Adipocyte (in vitro differentiated cells): ENCODE results near the gene GET4.
"Not testable (repeated sequence)": the region's sequence is repeated elsewhere in the genome, so short reads cannot be mapped to it uniquely, and the experiment has no call there.

Experiments
- DNase-seq: peaks from one replicate; pipeline ENCODE4 v3.0.0-alpha.2; 2015; ENCODE audit warnings: low read depth
- H3K27me3 ChIP-seq: replicated peaks from 2 replicates; pipeline ENCODE4 v1.7.0; 2013; ENCODE audit warnings: mild to moderate bottlenecking, low read length, moderate library complexity; ENCODE audit not compliant: control insufficient read depth, insufficient read depth
- H3K36me3 ChIP-seq: 2 replicates; pipeline ENCODE4 v1.7.0; 2013; ENCODE audit warnings: low read length, mild to moderate bottlenecking, moderate library complexity; ENCODE audit not compliant: control insufficient read depth, insufficient read depth, severe bottlenecking
- H3K4me1 ChIP-seq: 2 replicates; pipeline ENCODE4 v1.7.0; 2013; ENCODE audit warnings: mild to moderate bottlenecking, low read length, moderate library complexity; ENCODE audit not compliant: control insufficient read depth, insufficient read depth
- H3K4me3 ChIP-seq: 2 replicates; pipeline ENCODE4 v1.7.0; 2013; ENCODE audit warnings: mild to moderate bottlenecking, low read length, moderate library complexity
- H3K9ac ChIP-seq: 2 replicates; pipeline ENCODE4 v1.7.0; 2013; ENCODE audit warnings: mild to moderate bottlenecking, low read length, moderate library complexity
- H3K9me3 ChIP-seq: 2 replicates; pipeline ENCODE4 v1.7.0; 2013; ENCODE audit warnings: mild to moderate bottlenecking, low read length, moderate library complexity; ENCODE audit not compliant: control insufficient read depth

Gene GET4

GRCh38 chr7:920351-921070, 44.2 kb downstream of the GET4 start:
- Histone ChIP-seq H3K27me3 (peaks cover 13% of the 10 kb centered on the region), H3K36me3 (no peaks in the 10 kb centered on the region), H3K4me3 (no peak overlapping the region), H3K9ac (no peak overlapping the region), H3K9me3 (no peaks in the 10 kb centered on the region), H3K4me1 (peaks cover 9% of the 10 kb centered on the region)
- no peak for DNase-seq

- Histone ChIP-seq H3K4me1 (peaks cover 9% of the 10 kb centered on the region), H3K27me3 (peaks cover 13% of the 10 kb centered on the region), H3K36me3 (no peaks in the 10 kb centered on the region), H3K9ac (no peak overlapping the region), H3K4me3 (no peak overlapping the region), H3K9me3 (no peaks in the 10 kb centered on the region)
- DNase-seq, result no peak
Observed at GRCh38 chr7:921071-921461, 44.7 kb downstream of the GET4 start.

- no peak overlapping the region for H3K9ac ChIP-seq
- no peak overlapping the region for H3K4me3 ChIP-seq
- H3K4me1 ChIP-seq, result peaks cover 5% of the 10 kb centered on the region
- peaks cover 13% of the 10 kb centered on the region for H3K27me3 ChIP-seq
- DNase-seq, result no peak
- H3K9me3 ChIP-seq, result no peaks in the 10 kb centered on the region
- no peaks in the 10 kb centered on the region for H3K36me3 ChIP-seq
Observed at GRCh38 chr7:921581-922333, 45.4 kb downstream of the GET4 start.

- H3K36me3 ChIP-seq, result no peaks in the 10 kb centered on the region
- H3K9ac ChIP-seq, result no peak overlapping the region
- no peak overlapping the region for H3K4me3 ChIP-seq
- H3K9me3 ChIP-seq, result no peaks in the 10 kb centered on the region
- peaks cover 5% of the 10 kb centered on the region for H3K4me1 ChIP-seq
- H3K27me3 ChIP-seq, result peaks cover 13% of the 10 kb centered on the region
- DNase-seq, result no peak
Observed at GRCh38 chr7:922334-923107, 46.2 kb downstream of the GET4 start.

- H3K9ac ChIP-seq, result no peak overlapping the region
- DNase-seq, result no peak
Observed at GRCh38 chr7:923108-924041, 47.0 kb downstream of the GET4 start.

GRCh38 chr7:924042-924441, 47.7 kb downstream of the GET4 start:
- not testable (repeated sequence) for H3K36me3 ChIP-seq, H3K4me1 ChIP-seq, H3K4me3 ChIP-seq, DNase-seq, H3K9ac ChIP-seq, H3K9me3 ChIP-seq
- H3K27me3 ChIP-seq, result peaks cover 13% of the 10 kb centered on the region

More at GRCh38 chr7:923108-924041, 47.0 kb downstream of the GET4 start:
- no peaks in the 10 kb centered on the region for H3K36me3 ChIP-seq
- no peak overlapping the region for H3K4me3 ChIP-seq
- H3K9me3 ChIP-seq, result no peaks in the 10 kb centered on the region
- peaks cover 13% of the 10 kb centered on the region for H3K27me3 ChIP-seq
- peaks cover 5% of the 10 kb centered on the region for H3K4me1 ChIP-seq

GRCh38 chr7:924541-925231, 48.3 kb downstream of the GET4 start:
- Histone ChIP-seq H3K36me3 (no peaks in the 10 kb centered on the region), H3K9me3 (no peaks in the 10 kb centered on the region), H3K9ac (no peak overlapping the region), H3K27me3 (peaks cover 13% of the 10 kb centered on the region), H3K4me3 (no peak overlapping the region), H3K4me1 (peaks cover 11% of the 10 kb centered on the region)
- DNase-seq, result no peak

- Histone ChIP-seq H3K4me1 (peaks cover 11% of the 10 kb centered on the region), H3K9ac (no peak overlapping the region), H3K4me3 (no peak overlapping the region), H3K9me3 (no peaks in the 10 kb centered on the region), H3K36me3 (no peaks in the 10 kb centered on the region), H3K27me3 (peaks cover 11% of the 10 kb centered on the region)
- DNase-seq, result no peak
Observed at GRCh38 chr7:925601-926000, 49.2 kb downstream of the GET4 start.

GRCh38 chr7:926061-927030, 50.0 kb downstream of the GET4 start:
- DNase-seq, result no peak
- Histone ChIP-seq H3K4me3 (no peak overlapping the region), H3K9me3 (no peaks in the 10 kb centered on the region)

More at GRCh38 chr7:926061-927030, 50.0 kb downstream of the GET4 start:
- H3K27me3 ChIP-seq, result peaks cover 4% of the 10 kb centered on the region
- no peaks in the 10 kb centered on the region for H3K36me3 ChIP-seq
- peaks cover 11% of the 10 kb centered on the region for H3K4me1 ChIP-seq
- H3K9ac ChIP-seq, result no peak overlapping the region
